Ectodermal cell (in vitro differentiated cells): Measurements from ENCODE around the gene MYF6.

Experiments used
- H3K27ac ChIP-seq: 2 replicates; pipeline ENCODE4 v1.7.0; 2013; ENCODE audit warnings: mild to moderate bottlenecking, low read depth, low read length; ENCODE audit not compliant: insufficient read depth, poor library complexity, severe bottlenecking
- H3K27me3 ChIP-seq: 2 replicates; pipeline ENCODE4 v1.7.0; 2013; ENCODE audit warnings: mild to moderate bottlenecking, low read length; ENCODE audit not compliant: insufficient read depth, control insufficient read depth, poor library complexity, severe bottlenecking
- H3K36me3 ChIP-seq: one replicate; pipeline ENCODE4 v1.7.0; 2013; ENCODE audit warnings: low read length; ENCODE audit not compliant: control insufficient read depth, insufficient read depth
- H3K4me1 ChIP-seq: one replicate; pipeline ENCODE4 v1.7.0; 2013; ENCODE audit warnings: low read length; ENCODE audit not compliant: control insufficient read depth, insufficient read depth
- H3K4me3 ChIP-seq: 2 replicates; pipeline ENCODE4 v1.7.0; 2013; ENCODE audit warnings: low read depth, low read length, control low read depth; ENCODE audit not compliant: insufficient read depth
- H3K9me3 ChIP-seq: 2 replicates; pipeline ENCODE4 v1.7.0; 2013; ENCODE audit warnings: mild to moderate bottlenecking, low read length, moderate library complexity; ENCODE audit not compliant: control insufficient read depth
- WGBS, 2 experiments: methylation state at CpG; one replicate each; pipeline ENCODE4 v1.1.7; 2013; ENCODE audit warnings: missing lambda C conversion rate in 2 of 2; 5-methylcytosine and 5-hydroxymethylcytosine counted together

MYF6 gene

GRCh38 chr12:80754274-80754673 is 46.8 kb downstream of the MYF6 start:
- Histone ChIP-seq H3K36me3 (no peaks in the 10 kb centered on the region), H3K27ac (no peak overlapping the region), H3K9me3 (no peaks in the 10 kb centered on the region), H3K27me3 (no peaks in the 10 kb centered on the region), H3K4me1 (no peaks in the 10 kb centered on the region), H3K4me3 (no peak overlapping the region)
- 97 to 100% methylated on average over 1 to 3 of the region's 3 CpGs for WGBS, 2 experiments

DNA sequence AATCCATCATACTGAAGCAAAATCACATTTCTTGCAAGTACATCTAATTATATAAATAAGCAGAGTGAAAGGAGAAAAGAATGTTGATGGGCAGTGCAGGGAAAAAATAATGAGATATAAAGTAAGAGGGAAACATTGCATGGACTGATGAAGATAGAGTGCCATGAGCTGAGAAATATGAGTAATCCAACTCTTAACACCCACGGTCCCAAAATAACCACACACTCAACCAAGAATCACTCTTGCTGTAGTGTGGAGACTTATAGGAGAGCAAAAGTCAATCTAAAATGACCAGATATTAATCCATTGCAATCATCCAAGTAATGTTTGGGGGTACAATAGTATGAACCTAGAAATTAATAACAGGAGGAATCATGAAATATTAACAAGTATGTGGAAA is 49.4 kb downstream of the MYF6 start:
- Histone ChIP-seq H3K9me3 (no peaks in the 10 kb centered on the region), H3K27me3 (no peaks in the 10 kb centered on the region), H3K4me1 (no peaks in the 10 kb centered on the region), H3K4me3 (no peak overlapping the region), H3K36me3 (no peaks in the 10 kb centered on the region), H3K27ac (no peak overlapping the region)
- no CpG with 5 or more reads among the region's 1 CpG for WGBS, 2 experiments
